Panc1 (cell line): ENCODE results near the gene FEN1.

Experiments used
- POLR2AphosphoS5 ChIP-seq: IDR thresholded peaks from 2 replicates; pipeline ENCODE4 v1.6.1; 2012; ENCODE audit warnings: mild to moderate bottlenecking, low read depth, low read length, moderate library complexity
- TF ChIP-seq, protein P1 (sequence below): fragments of 450-650 bp; IDR thresholded peaks from 2 replicates; pipeline ENCODE4 v1.5.1; 2017; ENCODE audit warnings: mild to moderate bottlenecking

DNA sequence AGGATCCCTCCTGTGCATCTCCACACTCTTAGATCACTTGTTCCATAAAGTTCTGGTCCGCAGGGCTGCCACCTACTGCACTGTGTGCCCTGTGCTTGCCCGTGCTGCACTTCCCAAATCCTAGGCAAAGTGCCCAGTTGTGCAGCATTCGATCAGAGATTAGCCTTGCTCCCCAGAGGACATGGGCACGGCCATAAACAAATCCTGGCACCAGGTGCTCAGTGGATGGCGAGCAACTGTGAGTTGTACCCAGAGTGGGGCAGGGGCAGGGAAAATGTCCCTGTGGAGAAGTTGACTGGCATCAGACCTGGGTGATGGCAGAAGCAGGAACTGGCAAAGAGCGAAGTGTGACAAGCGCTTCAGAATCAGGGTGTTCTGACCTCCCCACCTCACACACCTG, 40.0 kb downstream of the FEN1 start:
- TF ChIP-seq POLR2AphosphoS5: no peak
- TF ChIP-seq, protein P1, sequence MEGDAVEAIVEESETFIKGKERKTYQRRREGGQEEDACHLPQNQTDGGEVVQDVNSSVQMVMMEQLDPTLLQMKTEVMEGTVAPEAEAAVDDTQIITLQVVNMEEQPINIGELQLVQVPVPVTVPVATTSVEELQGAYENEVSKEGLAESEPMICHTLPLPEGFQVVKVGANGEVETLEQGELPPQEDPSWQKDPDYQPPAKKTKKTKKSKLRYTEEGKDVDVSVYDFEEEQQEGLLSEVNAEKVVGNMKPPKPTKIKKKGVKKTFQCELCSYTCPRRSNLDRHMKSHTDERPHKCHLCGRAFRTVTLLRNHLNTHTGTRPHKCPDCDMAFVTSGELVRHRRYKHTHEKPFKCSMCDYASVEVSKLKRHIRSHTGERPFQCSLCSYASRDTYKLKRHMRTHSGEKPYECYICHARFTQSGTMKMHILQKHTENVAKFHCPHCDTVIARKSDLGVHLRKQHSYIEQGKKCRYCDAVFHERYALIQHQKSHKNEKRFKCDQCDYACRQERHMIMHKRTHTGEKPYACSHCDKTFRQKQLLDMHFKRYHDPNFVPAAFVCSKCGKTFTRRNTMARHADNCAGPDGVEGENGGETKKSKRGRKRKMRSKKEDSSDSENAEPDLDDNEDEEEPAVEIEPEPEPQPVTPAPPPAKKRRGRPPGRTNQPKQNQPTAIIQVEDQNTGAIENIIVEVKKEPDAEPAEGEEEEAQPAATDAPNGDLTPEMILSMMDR: no peak
